ENCODE results near the gene ODF2L. TPM values are rescaled to one million over a fixed set of nuclear protein-coding genes. Genes with fewer than 3 reads are reported as not detected.

ODF2L gene
- total and polyA plus RNA-seq, 9 of the 15 experiments (the other 6 are each of a cell fraction or from before 2014, with no cell fraction given), result 2.2 to 6.0 (median 4.7) TPM

DNA sequence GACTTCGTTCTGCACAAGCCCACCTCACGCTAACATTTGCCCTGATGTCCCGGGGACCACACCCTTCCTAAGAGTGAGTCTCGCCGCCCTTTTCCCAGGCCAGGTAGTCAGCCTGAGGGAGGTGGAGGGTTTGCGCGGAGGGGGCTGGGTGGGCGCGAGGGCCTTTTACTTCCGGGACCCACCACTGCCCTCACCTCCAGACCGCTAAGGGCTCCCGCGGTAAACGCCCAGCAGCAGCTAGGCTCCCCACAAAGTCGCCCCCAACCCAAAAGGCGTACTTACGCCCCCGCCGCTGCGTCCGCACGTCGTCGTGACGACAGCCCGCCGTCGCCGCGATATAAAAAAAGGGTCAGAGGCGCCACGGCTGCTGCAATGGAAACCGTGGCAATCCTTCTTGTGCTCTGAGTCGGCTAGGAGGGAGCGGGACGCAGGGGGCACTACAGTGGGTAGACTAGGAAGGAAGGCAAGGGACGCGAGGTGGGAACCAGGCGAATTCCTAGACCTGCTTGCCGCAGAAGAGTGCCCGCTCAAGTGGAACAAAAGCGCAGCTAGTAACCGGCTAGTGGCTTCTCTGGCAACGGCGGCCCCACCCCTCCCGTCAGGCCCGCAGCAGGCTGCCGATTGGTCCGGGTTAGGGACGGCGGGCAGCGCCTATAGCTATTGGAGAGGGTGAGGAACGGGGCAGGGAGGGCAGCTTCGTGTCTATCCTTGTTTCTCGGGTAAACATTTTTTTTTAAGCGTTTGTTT lies at the start of gene ODF2L (continued):
- TF ChIP-seq MAZ (CRISPR knock-in tag; conservative IDR thresholded peaks at IDR 0.05 in 1 of 2, IDR thresholded peaks at IDR 0.05 in 1 of 2), result 0 out of 4 replicates have a peak, but pooled peaks of 1 of the 2 experiments have one; percentile 45
- TF ChIP-seq, protein P1, sequence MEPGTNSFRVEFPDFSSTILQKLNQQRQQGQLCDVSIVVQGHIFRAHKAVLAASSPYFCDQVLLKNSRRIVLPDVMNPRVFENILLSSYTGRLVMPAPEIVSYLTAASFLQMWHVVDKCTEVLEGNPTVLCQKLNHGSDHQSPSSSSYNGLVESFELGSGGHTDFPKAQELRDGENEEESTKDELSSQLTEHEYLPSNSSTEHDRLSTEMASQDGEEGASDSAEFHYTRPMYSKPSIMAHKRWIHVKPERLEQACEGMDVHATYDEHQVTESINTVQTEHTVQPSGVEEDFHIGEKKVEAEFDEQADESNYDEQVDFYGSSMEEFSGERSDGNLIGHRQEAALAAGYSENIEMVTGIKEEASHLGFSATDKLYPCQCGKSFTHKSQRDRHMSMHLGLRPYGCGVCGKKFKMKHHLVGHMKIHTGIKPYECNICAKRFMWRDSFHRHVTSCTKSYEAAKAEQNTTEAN (CRISPR knock-in tag; IDR thresholded peaks at IDR 0.05), result no peak
- TF ChIP-seq LEF1 (IDR thresholded peaks at IDR 0.05), result no peak
- TF ChIP-seq, protein P2, sequence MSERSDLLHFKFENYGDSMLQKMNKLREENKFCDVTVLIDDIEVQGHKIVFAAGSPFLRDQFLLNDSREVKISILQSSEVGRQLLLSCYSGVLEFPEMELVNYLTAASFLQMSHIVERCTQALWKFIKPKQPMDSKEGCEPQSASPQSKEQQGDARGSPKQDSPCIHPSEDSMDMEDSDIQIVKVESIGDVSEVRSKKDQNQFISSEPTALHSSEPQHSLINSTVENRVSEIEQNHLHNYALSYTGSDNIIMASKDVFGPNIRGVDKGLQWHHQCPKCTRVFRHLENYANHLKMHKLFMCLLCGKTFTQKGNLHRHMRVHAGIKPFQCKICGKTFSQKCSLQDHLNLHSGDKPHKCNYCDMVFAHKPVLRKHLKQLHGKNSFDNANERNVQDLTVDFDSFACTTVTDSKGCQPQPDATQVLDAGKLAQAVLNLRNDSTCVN (CRISPR knock-in tag; IDR thresholded peaks at IDR 0.05), result no peak
- peak in 1 of 2 experiments; percentile 62; a peak in 2 of 4 replicates for TF ChIP-seq HDAC1 (IDR thresholded peaks at IDR 0.05)
- no peak for TF ChIP-seq ZSCAN29 (IDR thresholded peaks at IDR 0.05)
- TF ChIP-seq ZNF224 (CRISPR knock-in tag; IDR thresholded peaks at IDR 0.05), result no peak
- TF ChIP-seq SMARCC2 (IDR thresholded peaks at IDR 0.05; ENCODE audit: low read depth), result no peak
- TF ChIP-seq JUN (IDR thresholded peaks at IDR 0.05; ENCODE audit: borderline replicate concordance, low read depth, low read length), result no peak
- no peak for TF ChIP-seq JUN (CRISPR knock-in tag; IDR thresholded peaks at IDR 0.05; ENCODE audit: borderline replicate concordance)
- TF ChIP-seq, protein P3, sequence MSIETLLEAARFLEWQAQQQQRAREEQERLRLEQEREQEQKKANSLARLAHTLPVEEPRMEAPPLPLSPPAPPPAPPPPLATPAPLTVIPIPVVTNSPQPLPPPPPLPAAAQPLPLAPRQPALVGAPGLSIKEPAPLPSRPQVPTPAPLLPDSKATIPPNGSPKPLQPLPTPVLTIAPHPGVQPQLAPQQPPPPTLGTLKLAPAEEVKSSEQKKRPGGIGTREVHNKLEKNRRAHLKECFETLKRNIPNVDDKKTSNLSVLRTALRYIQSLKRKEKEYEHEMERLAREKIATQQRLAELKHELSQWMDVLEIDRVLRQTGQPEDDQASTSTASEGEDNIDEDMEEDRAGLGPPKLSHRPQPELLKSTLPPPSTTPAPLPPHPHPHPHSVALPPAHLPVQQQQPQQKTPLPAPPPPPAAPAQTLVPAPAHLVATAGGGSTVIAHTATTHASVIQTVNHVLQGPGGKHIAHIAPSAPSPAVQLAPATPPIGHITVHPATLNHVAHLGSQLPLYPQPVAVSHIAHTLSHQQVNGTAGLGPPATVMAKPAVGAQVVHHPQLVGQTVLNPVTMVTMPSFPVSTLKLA (conservative IDR thresholded peaks at IDR 0.05), result 0 out of 4 replicates have a peak, but pooled peaks of 1 of the 2 experiments have one; percentile 48
- no peak for TF ChIP-seq FIP1L1 (IDR thresholded peaks at IDR 0.05; ENCODE audit: low read depth, low read length, poor library complexity, severe bottlenecking)
- TF ChIP-seq NFATC3 (IDR thresholded peaks at IDR 0.05), result no peak
- no peak for TF ChIP-seq SMARCB1 (IDR thresholded peaks at IDR 0.05; ENCODE audit: insufficient read length, low read depth)
- no peak for TF ChIP-seq PRMT5 (CRISPR knock-in tag; IDR thresholded peaks at IDR 0.05)
- TF ChIP-seq NELFE (IDR thresholded peaks at IDR 0.05; ENCODE audit: insufficient read depth, insufficient read length), result no peak
- TF ChIP-seq SPI1 (IDR thresholded peaks at IDR 0.05; ENCODE audit: borderline replicate concordance, low read depth, low read length), result no peak
- no peak for TF ChIP-seq MYC (IDR thresholded peaks at IDR 0.05; ENCODE audit: low read depth, low read length)
- TF ChIP-seq MYC (CRISPR knock-in tag; IDR thresholded peaks at IDR 0.05; ENCODE audit: borderline replicate concordance, low read depth), result no peak
- peak; percentile 53; the same call in 1 of the 2 replicates for TF ChIP-seq RBFOX2 (IDR thresholded peaks at IDR 0.05; ENCODE audit: low read depth, low read length)
- TF ChIP-seq, protein P4, sequence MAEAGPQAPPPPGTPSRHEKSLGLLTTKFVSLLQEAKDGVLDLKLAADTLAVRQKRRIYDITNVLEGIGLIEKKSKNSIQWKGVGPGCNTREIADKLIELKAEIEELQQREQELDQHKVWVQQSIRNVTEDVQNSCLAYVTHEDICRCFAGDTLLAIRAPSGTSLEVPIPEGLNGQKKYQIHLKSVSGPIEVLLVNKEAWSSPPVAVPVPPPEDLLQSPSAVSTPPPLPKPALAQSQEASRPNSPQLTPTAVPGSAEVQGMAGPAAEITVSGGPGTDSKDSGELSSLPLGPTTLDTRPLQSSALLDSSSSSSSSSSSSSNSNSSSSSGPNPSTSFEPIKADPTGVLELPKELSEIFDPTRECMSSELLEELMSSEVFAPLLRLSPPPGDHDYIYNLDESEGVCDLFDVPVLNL (CRISPR knock-in tag; IDR thresholded peaks at IDR 0.05; ENCODE audit: low read depth), result no peak
- TF ChIP-seq CHD4 (IDR thresholded peaks at IDR 0.05; ENCODE audit: insufficient read depth, insufficient replicate concordance, low read depth, low read length, poor library complexity, severe bottlenecking), result no peak
- no peak for TF ChIP-seq SMARCE1 (IDR thresholded peaks at IDR 0.05)
- TF ChIP-seq ZNF584 (CRISPR knock-in tag; IDR thresholded peaks at IDR 0.05; ENCODE audit: low read depth), result no peak
